Bone marrow (tissue), 2 donors: ENCODE measurements around the gene TTR.

Experiments
- DNase-seq, 2 donors: peaks; one replicate each; lab custom pipeline; 2025; lab: John Stamatoyannopoulos, UW

Gene TTR

DNA sequence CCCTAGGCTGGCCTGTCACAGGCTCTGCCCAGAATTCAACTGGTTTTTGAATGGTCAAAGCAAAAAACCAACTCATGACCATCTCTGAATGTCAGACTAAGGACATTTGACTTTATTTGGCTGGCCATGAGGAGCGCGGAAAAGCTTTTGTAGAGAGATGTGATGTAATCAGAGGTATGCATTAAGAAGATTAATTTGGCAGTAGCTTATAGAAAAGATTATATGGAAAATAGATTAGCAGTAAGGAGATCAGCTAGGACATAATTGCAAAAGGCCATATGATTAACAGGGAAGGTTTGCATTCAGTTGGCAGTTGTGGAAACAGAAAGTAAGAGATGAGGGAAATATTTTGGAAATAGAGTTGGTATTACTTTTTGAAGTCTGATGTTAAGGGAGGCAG lies 12.3 kb upstream of the TTR start:
- no peak for DNase-seq

DNA sequence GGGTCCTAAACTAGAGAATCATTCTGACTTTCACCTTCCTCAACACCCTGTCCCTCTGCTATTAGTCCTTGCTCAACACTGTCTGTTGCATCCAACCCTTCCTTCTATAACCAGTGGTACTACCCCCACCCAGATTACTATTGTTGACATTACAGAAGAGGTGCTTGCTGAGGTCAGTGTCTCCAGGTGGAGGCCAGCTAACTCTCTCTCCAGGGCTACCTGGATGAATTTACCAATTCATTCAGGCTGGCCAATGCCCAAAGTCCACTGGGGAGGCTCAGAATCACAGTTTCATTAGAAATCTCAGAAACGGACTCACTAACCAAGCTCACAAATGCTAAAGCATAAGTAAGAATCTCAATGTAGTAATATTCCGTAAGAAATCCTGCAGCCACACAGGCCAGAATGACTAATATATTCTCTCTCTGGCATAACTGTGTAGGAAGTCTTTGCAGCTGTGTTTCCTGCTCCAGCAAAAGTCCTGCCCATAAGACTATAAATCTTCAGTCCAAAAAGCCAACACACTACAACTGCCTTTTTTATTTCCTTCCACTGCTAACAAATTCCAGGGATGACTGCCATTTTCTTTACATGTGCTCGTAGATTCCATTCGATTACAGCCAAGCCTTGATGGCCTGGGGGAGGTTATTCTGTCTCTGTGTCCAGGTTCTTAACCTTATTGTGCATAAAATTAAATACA lies 10.0 kb upstream of the TTR start:
- peak in 1 of 2 donors; percentile 94 for DNase-seq

DNA sequence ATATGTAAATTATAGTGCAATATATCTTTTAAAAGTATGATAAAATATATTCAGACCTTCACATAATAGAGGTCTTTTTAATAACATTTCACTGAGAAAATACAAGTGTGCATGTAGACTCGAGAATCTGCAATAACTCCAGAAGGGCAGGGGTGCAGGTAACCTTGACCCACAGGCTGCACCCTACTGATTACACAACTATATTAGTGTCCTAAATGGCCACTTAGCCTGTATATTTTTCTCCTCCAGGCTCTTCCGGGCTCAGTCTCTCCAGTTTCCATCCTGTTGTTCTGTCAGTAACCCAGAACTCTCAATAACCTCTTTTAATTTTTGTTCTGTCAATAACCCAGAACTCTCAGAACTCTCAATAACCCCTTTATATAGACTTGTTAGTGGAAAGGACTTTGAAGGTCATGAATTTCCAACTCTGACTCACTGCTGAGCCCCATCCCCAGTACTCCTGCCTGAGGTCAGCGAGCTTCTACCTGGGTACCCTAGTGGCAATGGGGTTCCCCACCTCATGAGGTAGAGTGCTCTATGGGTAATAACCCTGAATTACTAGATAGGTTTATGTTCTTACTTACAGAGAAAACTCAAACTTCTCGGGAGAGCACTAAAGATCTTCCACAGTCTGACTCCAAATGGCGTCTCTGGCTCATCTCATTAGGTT lies 8.4 kb upstream of the TTR start:
- DNase-seq: no peak

DNA sequence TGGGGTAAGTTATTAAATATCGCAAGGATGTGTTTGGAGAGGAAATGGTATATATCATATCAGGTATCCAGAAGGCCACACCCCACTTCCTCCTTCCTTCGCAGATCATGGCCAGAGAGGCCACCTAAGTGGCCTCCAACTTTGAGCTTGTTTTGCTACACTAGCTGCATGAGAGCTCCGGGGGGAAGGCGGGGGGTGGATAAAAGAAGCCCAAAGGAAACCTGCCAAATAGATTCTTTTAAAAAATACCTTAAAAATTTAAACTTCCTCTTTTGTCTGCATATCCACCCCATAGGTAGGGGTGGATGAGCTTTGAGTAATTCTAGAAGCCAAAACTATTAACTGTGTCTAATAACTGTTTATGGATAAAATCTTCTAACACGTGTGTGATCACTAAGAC lies 5.7 kb upstream of the TTR start:
- no peak for DNase-seq

DNA sequence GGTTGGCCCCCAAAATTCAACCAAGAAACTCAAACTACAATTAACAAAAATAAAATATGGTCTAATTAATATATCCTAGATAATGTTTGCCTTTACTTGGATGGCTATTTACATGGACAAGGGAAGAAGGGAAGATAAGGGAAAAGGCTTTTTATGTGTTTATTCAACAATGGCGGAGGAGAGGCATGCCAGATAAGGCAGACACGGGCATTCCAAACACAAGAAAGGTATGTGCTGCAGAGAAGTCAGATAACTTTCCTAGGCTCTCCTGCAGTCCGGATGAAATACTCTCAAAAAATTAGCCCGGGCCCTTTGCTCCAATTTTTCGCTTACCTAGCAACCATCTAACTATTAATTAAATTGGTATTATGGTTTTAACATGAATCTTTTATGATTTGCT lies 5.1 kb upstream of the TTR start:
- DNase-seq: no peak

DNA sequence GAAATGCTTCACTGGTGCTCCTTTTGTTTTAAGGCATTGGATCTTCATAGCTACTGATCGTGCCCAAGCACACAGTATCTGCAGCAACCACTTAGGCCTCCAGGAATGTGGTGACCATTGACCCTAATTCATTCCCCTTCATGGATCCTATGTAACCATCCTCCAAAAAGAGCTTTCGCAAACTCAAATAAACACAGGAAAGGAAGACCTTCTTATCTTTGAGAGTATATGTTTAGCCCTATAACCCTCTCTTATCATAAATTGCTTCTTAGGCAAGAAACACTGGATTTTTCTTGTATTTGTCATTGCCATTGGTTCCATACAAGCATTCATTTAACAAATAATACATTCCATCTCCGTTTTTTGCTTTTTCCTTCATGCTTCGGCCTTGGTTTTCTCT lies 4.1 kb upstream of the TTR start:
- DNase-seq: no peak

DNA sequence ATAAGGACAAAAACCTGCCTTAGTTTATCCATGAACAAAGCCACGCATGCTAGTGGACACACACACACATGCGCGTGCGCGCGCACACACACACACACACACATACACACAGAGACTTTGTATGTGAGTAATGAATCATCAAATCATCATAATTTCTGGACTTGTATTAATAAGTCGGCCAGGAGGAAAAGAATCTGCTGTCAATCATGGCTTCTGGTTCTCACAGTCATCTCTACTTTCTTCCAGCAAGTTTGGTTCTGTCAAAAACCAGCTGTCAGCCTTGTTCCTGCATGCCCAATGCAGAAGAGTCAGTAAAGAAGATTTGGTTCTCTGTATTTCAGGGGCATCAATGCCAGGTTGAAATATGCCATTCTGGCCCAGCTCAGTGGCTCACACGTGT lies 1.1 kb upstream of the TTR start:
- no peak for DNase-seq

DNA sequence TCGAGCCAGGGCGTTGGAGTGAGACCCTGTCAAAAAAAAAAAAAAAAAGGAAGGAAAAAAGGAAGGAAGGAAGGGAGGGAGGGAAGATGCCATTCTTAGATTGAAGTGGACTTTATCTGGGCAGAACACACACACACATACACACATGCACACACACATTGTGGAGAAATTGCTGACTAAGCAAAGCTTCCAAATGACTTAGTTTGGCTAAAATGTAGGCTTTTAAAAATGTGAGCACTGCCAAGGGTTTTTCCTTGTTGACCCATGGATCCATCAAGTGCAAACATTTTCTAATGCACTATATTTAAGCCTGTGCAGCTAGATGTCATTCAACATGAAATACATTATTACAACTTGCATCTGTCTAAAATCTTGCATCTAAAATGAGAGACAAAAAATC lies 564 bp upstream of the TTR start:
- DNase-seq: no peak

DNA sequence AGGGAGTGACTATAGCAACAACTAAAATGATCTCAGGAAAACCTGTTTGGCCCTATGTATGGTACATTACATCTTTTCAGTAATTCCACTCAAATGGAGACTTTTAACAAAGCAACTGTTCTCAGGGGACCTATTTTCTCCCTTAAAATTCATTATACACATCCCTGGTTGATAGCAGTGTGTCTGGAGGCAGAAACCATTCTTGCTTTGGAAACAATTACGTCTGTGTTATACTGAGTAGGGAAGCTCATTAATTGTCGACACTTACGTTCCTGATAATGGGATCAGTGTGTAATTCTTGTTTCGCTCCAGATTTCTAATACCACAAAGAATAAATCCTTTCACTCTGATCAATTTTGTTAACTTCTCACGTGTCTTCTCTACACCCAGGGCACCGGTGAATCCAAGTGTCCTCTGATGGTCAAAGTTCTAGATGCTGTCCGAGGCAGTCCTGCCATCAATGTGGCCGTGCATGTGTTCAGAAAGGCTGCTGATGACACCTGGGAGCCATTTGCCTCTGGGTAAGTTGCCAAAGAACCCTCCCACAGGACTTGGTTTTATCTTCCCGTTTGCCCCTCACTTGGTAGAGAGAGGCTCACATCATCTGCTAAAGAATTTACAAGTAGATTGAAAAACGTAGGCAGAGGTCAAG lies 955 bp downstream of the TTR start:
- DNase-seq: no peak

DNA sequence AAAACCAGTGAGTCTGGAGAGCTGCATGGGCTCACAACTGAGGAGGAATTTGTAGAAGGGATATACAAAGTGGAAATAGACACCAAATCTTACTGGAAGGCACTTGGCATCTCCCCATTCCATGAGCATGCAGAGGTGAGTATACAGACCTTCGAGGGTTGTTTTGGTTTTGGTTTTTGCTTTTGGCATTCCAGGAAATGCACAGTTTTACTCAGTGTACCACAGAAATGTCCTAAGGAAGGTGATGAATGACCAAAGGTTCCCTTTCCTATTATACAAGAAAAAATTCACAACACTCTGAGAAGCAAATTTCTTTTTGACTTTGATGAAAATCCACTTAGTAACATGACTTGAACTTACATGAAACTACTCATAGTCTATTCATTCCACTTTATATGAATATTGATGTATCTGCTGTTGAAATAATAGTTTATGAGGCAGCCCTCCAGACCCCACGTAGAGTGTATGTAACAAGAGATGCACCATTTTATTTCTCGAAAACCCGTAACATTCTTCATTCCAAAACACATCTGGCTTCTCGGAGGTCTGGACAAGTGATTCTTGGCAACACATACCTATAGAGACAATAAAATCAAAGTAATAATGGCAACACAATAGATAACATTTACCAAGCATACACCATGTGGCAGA lies 3.6 kb downstream of the TTR start:
- no peak for DNase-seq

DNA sequence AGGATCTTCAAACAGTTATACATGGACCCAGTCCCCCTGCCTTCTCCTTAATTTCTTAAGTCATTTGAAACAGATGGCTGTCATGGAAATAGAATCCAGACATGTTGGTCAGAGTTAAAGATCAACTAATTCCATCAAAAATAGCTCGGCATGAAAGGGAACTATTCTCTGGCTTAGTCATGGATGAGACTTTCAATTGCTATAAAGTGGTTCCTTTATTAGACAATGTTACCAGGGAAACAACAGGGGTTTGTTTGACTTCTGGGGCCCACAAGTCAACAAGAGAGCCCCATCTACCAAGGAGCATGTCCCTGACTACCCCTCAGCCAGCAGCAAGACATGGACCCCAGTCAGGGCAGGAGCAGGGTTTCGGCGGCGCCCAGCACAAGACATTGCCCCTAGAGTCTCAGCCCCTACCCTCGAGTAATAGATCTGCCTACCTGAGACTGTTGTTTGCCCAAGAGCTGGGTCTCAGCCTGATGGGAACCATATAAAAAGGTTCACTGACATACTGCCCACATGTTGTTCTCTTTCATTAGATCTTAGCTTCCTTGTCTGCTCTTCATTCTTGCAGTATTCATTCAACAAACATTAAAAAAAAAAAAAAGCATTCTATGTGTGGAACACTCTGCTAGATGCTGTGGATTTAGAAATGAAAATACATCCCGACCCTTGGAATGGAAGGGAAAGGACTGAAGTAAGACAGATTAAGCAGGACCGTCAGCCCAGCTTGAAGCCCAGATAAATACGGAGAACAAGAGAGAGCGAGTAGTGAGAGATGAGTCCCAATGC lies 4.6 kb downstream of the TTR start:
- DNase-seq: no peak

DNA sequence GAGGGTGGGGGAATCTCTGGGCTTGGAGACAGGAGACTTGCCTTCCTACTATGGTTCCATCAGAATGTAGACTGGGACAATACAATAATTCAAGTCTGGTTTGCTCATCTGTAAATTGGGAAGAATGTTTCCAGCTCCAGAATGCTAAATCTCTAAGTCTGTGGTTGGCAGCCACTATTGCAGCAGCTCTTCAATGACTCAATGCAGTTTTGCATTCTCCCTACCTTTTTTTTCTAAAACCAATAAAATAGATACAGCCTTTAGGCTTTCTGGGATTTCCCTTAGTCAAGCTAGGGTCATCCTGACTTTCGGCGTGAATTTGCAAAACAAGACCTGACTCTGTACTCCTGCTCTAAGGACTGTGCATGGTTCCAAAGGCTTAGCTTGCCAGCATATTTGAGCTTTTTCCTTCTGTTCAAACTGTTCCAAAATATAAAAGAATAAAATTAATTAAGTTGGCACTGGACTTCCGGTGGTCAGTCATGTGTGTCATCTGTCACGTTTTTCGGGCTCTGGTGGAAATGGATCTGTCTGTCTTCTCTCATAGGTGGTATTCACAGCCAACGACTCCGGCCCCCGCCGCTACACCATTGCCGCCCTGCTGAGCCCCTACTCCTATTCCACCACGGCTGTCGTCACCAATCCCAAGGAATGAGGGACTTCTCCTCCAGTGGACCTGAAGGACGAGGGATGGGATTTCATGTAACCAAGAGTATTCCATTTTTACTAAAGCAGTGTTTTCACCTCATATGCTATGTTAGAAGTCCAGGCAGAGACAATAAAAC lies 6.5 kb downstream of the TTR start:
- no peak for DNase-seq

DNA sequence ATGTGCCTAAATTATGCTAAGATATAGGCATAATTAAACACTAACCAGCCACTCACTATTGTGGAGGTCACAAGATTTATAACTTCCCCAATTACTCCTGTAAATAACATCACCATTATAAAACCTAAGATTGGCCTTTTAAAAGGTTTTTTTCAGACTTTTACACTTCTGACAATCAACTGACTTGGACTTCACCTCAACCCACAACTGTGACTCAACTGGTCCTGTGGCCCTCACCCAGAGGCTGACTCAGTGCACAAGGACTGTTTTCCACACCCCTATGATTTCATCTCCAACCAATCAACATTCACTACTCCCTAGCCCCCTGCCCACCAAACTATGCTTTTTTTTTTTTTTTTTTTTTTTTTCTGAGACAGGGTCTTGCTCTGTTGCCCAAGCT lies 11.6 kb downstream of the TTR start:
- DNase-seq: no peak

DNA sequence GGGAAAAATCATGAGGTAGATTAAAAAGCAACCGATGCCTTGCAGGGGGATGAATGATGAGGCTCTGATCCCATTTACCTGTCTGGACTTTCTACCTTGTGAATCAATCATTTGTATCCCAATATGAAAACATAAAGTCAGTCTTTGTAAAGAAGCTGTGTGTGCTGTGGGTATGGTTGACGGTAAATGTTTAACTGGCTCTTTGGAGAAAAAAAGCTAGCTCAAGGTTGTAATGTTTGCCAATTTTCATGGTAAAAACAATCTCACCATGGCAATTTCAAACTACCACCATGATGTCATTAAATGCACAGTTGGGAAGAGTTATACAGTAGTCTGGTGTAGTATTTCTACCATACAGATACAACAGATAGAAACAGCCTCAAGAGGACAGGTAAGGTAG lies 14.6 kb downstream of the TTR start:
- DNase-seq: no peak

DNA sequence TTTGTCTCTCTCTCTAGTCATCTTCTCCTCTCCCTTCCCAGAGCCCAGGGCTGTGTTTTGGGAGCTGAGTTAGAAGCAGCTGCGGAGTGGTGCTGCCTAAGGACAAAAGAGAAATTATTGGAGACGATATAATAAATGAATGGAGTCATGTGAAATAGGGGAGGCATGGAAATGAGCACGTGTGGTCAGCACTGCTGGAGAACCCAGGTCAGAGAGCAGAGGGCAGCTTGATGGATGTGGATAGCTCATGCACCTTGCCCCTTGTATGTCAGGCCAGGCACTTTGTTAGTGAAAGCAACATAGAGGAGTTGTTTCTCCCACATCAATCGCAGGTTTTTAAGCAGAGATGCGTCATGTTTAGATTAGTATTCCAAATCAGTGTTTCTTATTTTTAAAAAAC lies 15.7 kb downstream of the TTR start:
- no peak for DNase-seq

DNA sequence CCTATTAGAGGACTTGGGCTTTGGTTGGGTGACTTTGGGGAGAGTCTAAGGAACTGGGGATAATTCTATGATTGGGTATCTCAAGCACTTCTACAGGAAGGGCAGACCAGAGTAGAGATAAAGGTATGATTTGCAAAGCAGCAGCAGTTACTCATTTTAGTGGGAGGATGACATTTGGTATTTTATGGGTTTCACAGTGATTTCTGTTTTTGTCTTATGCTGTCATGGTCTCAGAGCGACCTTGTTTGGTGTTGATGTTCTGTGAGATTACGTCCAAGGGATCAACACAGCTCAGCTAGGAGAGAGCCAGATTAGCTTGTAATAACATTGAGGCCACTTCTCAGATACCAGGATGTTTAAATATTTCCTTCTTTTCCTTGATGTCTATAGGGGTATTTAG lies 18.2 kb downstream of the TTR start:
- DNase-seq: no peak

DNA sequence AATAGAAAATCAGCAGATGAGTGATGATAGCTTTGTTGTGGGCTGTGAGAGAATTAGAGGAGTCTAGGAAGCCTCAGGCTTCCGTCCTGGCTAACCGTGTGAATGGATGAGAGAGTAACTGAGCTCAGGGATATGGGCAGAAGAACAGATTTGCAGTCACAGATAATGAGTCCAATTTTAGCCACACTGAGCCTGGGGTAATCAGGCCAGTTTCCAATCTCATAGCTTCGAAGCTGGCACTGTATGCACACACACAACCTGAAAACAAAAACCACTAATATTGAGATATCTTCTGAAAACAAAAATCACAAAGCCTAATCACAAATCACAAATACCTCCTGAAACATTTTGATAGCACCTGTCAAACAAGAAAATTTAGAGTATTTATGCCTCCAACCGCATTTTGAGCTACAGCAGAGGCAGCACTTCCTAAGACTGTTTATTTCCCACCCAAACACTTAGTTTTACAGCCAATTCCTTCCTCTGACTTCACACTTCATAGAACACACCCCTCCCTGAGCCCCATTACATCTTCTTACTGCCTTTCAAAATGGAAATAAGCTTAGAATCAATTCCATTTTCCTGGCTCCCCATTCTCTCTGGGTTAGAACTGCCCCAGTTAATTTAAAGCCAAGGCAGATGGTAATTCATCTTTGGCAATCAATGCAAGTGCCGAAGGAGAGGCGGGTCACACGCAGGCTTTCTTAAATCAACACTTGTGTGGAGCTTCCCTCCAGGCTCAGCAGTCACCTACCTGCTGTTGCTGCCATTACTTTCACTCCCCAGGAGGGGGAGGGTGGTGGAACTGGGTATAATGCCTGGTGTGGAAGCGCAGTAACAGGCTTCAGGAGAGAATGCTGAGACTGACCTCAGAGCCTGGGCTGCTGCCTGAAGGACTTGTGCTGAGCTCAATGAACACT lies 18.9 kb downstream of the TTR start:
- DNase-seq: peak in 1 of 2 donors; percentile 12

DNA sequence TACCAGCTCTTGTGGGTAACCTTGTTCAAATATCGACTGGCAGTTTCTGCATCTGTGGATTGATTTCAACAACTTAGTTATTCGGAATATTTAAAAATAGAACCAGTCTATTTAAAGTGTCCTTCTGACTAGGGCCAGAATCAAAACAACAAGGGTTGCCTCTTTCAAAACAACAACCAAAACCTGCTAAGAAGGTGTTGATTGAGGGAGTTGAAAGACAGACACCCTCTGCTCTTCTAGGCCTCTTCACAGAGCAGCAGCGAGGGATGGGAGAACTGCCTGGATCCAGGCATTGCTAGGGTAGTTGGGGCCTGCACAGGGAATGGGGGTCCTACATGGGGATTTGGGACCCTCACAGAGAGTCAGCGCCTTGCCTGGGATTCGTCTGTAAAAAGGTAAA lies 19.8 kb downstream of the TTR start:
- DNase-seq: no peak

DNA sequence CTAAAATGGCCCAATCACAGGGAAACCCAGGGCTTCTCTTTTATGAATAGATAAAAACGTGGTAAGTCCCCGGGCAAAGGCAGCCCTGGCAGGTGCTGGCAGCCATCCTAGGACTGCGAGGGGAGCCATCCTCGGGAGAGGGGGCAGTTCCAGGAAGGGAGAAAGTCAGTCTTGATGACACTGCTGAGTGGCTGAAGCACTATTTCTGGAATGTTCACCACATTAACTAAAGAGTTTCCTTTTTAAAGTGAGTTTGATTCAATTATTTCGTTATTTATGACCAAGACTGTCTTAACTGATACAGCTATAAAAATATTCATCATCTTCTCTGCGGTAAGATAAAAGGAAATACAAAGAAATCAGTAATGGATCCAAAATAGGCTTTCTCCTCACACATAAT lies 20.4 kb downstream of the TTR start:
- DNase-seq: no peak

DNA sequence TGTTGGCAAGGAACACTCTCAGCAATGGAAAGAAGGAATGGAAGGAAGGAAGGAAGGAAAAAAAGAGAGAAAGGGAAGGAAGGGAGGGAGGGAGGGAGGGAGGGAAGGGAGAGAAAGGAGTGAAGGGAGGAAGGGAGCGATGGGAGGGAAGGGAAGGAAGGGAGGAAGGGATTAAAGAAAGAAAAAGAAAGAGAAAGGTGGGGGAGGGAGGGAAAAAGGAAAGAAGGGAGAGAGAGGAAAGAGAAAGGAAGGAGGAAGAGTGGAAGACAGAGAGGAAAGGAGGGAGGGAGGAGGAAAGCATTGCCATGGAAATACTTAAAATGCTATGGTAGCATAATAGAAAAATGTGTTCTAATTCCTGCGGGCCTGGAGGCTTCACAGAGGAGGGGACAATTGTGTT lies 22.4 kb downstream of the TTR start:
- no peak for DNase-seq
